ENCODE measurements around the gene GALR1.

DNA sequence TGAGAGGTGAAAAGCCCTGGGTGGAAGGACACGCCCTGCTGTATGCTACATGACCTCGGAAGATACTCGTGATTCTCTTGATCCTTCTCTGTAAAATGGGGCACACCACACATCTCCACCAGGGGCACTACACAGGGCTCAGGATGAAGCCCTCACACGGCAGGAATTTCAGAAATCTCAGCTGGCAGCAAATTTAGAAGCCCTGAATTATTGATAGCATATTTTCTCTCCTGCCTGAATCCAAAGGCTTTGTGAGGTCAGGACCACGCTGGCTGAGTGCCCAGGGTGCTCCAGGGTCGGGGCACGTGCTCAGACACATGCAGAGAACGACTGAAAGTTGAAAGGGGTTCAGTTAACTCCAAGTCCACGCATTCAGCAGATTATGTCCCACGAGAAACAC lies 42.1 kb upstream of the GALR1 start:
- no peak for TF ChIP-seq EZH2phosphoT487 (IDR thresholded peaks at IDR 0.05; ENCODE audit: low read depth, severe bottlenecking, unreplicated experiment)
- TF ChIP-seq, protein P1, sequence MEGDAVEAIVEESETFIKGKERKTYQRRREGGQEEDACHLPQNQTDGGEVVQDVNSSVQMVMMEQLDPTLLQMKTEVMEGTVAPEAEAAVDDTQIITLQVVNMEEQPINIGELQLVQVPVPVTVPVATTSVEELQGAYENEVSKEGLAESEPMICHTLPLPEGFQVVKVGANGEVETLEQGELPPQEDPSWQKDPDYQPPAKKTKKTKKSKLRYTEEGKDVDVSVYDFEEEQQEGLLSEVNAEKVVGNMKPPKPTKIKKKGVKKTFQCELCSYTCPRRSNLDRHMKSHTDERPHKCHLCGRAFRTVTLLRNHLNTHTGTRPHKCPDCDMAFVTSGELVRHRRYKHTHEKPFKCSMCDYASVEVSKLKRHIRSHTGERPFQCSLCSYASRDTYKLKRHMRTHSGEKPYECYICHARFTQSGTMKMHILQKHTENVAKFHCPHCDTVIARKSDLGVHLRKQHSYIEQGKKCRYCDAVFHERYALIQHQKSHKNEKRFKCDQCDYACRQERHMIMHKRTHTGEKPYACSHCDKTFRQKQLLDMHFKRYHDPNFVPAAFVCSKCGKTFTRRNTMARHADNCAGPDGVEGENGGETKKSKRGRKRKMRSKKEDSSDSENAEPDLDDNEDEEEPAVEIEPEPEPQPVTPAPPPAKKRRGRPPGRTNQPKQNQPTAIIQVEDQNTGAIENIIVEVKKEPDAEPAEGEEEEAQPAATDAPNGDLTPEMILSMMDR (IDR thresholded peaks at IDR 0.05; ENCODE audit: poor library complexity) = peak; percentile 40

Data from hepatocyte (in vitro differentiated cells).